Activated naive CD4-positive, alpha-beta T cell treated with anti-CD3 and anti-CD28 coated beads, Interleukin-2, amount 50 U/mL, for 16 hours (primary cell): ENCODE results near the gene SARM1.
"Not testable (repeated sequence)": the region's sequence is repeated elsewhere in the genome, so short reads cannot be mapped to it uniquely, and the experiment has no call there.

Experiments used
- DNase-seq: peaks from one replicate; pipeline ENCODE4 v3.0.0-alpha.2; 2020

The SARM1 gene

DNA sequence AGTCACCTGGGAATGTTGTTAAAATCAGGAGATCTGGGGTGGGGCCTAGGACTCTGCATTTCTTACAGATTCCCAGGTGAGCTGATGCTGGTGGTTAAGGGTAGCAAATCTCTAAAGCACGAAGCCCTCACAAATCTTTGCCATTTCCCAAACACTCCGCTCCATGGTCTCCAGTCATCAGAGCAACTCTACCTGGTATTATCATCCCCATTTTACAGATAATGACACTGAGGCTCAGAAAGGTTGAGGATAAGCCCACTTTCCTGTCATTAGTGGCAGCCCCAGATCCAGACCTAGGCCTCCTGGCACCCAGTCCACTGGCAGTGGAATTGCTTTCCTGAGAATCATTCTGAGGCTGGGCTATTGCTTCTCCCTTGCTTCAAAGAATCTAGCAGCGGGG is 25.8 kb downstream of the SARM1 start:
- DNase-seq, result no peak

DNA sequence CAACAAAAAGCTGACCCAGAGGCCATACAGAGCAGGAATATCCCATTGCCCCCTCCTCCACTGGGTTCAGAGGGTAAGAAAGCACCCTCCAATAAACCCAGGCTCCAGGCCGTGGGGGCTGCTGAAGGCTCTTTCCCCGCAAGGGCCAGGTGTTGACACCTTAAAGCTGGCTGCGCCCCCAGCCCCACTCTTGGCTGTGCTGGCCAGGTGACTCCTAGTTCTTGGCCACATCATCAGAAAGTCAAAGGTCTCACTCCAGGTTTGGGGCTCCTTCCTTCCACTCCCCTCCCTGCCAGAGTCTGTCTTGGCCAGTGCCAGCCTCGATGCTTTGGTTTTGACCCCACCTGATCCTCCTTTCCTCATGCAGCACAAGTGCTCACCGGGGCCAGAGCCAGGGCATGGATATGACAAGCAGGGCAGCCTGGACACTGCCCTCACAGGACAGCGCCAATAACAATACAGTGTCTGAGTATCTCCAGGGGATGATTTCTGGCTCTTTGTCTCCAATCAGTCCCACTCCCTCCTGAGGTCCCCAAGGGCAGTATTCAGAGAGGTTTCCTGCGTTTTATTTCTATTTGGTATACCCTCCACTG is 26.3 kb downstream of the SARM1 start:
- no peak for DNase-seq

DNA sequence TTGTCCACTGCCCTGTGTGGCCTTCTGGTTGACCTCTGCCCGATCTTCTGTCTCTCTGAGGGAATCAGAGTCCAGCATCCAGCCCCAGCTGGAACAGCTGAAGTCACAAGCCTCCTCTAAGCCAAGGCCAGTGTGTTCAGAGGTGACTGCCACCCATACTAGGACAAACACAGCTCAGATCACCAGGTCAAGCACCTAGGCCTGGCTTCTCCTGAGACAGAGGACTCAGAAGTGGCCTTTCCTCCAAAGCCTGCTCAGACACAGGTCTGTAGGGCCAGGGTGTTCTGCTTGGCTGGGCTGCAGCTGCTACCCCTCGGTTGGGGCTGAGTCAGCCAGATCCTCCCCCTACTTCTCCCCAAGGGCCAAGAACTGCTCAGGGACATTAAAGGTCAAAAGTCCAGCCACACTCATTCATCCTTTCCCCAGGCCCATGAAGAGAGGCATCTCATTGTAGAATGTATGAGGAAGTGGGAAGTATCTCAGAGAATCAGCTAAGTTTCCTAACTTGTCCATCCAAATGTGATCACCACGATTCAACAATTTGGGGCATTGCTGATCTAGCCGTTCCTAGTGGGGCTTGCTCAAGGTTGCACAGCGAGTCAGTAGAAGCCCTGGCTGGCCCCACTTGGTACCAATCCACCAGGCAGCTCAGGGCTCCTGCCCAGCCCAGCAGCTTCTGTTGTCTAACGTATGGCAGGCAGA is 26.9 kb downstream of the SARM1 start:
- DNase-seq, result no peak

DNA sequence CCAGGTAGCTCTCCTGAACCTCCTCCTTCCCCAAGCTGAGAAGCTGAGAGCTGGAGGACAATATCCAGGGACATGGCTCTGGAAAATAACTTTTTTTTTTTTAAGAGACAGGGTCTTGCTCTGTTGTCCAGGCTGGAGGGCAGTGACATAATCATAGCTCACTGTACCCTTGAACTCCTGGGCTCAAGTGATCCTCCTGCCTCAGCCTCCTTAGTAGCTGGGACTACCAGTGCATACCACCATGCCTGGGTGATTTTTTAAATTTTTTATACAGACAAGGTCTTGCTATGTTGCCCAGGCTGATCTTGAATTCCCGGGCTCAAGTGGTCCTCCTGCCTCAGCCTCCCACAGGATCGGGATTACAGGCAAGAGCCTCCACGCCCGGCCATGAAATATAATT is 28.3 kb downstream of the SARM1 start:
- no peak for DNase-seq

DNA sequence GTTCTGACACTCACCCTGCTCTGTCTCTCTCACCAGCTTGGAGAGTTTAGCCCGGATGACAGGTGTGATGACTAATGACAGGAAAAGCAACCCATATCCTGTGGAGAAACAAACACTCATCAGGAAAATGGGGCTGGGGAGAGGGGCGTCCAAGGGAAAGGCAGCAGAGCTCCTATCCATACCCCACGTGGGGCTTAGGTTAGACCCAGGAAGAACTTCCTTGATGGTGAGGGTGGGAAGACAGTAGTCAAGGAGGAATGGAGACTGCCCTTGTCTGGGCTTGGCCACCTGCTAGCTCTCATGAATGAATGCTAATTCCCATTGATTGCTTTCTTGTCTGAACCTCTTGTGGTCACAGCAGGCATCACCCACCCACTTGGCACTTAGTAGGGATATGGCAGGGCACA is 30.7 kb downstream of the SARM1 start:
- DNase-seq, result no peak

DNA sequence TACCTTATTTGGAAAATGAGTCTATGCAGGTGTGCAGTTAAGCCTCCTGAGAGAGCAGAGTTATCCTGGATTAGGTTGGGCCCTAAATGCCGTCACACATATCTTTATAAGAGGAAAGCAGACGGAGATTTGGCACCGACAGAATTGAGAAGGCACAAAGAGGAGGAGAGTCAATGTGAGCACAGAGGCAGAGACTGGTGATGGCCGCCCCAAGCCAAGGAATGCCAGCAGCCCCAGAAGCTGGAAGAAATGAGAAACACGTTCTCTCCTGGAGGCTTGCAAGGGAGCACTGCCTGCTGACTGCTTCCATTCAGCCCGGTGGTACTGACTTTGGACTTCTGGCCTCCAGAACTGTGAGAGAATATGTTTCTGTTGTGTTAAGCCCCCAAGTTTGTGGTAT is 31.4 kb downstream of the SARM1 start:
- no peak for DNase-seq

DNA sequence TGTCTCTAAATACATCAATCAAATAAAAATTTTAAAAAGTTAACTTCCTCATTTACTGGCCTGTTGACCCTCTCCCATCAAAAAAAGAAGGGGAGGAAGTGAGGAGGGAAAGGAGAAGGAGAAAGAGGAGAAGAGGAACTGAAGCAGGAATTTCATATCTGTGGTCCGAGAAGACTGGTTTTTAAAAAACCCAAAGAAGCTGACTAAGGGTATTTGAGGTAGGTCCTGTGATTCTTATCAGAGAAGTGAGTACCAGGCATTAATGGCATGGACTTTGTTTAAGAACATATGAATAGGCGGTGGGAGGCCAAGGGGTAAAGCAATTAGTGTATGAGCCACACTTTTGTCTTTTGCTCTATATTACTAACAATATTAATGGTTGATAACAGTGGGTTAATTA is 32.5 kb downstream of the SARM1 start:
- no peak for DNase-seq

DNA sequence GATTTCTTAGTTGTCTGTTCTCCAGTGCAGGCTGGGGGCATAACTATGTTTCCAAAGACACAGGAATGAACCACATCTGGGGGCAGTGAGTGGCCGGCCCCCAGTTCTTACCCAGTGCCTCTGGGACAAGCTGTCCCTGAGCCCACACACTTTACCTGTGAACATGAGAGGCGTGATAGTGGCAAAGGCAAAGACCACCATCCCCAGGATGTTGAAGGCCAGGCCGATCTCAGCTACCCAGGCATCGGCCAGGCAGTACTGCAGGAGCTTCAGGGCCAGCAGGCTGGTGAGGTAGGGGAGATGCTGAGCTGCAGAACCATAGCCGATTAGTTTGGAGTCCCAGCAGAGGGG is 32.9 kb downstream of the SARM1 start:
- no peak for DNase-seq

DNA sequence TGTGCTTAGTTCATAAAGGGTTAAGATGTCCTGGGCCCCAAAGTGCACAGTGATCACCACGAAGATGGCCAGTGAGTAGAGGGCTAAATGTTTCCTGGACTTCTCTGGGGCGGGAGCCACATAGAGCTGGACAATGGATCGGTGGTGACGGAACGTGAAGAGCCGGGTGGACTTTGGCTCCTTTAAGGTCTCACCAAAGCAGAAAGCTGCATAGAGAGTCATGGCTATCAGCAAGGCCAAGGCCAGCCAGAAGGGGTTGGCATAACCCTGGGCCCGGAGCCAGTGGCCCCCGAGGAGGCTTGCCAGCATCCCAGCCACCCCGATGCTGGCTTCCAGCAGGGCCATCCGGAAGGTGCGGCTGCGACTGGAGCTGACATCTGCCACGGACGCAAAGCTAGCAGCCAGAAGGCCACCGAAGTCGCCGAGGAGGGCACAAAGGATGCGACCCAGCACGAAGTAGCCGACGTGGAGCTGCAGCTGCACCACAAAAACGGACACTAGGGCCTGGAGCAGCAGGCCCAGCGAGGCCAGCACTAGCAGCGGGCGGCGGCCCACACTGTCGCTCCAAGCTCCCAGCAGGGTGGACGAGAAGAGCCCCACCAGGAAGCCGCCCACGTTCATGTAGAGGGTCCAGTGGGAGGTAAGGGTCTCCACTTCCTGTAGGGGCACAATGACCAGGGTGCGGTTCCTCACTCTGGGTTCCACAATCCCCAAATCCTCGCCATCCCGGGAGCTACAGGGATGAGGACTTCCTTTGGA is 33.5 kb downstream of the SARM1 start:
- DNase-seq, result no peak

DNA sequence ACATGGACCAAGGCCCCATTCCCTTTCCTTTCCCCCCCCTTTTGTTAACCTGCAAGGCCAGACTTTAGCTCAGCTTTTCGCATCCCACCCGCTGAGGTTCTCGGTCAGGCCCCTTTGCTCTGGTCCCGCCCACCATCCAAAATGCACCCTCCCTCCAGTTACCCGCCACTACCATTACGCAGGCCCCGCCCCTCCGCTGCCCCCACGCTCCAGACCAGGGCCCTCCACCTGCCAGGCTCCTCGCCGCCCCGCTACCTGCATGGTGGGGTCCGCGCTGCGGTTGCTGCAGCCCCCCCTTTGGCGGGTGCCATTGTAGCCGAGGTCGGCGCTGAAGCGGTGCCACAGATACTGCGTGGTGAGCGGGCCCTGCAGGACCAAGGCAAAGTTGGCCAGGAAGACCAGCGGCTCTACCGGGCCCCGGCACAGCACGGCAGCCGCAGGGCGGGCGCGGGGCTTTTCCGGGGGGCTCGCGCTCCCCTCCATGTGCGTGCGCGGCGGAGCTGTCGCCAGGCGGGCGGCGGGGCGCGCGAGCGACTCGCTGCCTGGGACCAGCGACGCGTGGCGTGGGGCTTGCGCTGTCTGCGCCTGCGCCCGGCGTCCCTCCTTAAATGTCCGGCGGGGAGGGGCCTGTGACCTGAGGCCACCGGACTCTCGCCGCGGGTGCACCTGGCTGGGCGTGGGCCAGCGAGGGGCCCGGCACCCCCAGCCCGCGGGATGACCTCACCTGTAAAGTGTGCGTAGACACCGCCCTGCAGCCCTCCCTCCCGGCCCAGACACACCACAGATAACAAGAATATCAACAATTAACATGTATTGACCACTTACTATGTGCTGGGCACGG is 34.4 kb downstream of the SARM1 start, which contains the start of gene SLC46A1:
Gene SLC46A1, minus strand, starts transcription at position 581 of the 841 bp plus-strand sequence. Its CDS starts 98 bp downstream, at position 483.
- peak; percentile 69 for DNase-seq

DNA sequence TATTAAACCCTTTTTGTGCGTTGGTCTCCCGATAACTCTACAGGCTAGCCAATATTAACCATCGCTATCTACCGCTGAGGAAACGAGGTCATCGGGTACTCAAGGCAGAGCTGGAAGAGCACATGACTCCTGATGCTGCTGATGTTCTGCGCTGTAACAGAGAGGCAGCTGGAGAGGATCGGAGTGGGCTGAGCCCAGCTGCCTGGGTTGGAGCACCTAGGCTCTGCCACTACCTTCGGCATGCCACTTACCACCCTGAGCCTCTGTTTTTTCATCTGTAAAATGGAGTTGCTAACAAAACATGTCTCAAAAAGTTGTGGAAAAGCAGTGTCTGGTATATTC is 35.0 kb downstream of the SARM1 start:
- no peak for DNase-seq

DNA sequence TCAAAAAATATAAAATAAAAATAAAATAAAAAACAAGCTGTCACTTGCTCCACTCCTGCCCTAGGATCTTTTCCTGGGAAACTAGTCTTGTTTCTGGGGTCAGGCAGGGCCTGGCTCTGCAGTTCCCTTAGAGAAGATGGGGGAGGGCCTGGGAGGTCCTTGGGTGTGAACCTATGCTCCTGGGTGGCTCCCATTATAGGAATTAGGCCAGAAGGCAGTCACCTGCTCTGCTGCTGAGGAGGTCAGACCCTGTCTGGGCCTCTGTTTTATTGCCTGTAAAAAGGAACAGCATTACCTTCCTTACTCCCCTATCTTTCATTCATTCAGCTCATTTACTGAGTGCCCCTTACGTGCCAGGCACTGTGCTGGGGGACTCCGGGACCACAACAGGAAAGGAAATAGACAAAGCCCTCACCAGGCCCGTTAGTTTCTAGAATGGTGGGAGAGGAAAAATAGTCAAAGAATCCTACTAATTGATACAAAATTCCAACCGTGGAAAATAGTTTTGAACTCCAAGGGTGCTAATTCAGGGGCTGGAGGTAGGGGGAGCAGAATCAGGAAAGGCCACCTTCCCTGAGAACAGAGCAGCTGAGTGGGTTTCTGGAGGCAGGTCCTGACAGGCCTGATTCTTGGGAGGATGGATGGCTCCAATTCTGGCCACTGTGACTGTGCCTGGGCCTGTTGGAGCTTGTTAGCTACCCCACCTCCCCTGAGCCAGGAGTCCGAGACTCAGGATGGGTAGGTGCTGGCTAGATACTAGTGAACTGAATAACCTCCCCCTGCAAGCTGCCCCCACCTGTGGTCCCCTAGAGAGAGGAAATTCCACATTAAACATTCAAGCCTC is 35.9 kb downstream of the SARM1 start:
- no peak for DNase-seq

DNA sequence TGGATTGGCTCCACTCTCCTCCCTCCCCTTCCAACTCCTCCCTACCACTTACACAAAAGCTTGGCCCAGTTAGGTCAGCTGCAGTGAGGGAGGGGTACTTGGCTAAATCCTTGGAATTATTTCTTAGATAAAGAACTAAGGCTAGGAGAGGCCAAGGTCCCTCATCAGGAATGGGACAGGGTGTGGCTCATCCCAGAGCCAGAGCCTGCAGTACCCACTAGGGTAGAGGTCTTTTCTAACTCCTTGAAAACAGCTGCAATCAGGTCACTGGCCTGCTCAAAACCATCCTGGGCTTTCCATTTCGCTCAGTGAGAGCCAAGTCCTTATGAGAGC is 36.4 kb downstream of the SARM1 start:
- DNase-seq, result no peak

DNA sequence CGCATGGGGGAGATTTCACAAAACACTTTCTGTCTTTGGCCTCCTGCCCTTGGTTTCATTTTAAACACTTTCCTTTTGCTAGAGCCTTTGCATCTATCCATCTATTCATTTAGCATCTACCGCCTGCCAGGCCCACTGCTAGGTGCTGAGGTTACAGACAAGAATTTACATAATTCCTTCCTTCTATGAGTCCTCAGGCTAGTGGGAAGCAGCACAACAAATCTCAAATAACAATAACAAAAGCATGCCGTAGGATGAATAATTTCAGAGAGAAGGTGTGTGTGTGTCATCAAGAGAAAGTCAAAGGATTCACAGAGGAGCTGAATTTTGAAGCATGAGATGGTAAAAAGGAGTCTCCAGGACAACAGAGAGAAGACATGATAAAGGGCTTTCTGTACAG is 40.6 kb downstream of the SARM1 start:
- DNase-seq, result no peak

DNA sequence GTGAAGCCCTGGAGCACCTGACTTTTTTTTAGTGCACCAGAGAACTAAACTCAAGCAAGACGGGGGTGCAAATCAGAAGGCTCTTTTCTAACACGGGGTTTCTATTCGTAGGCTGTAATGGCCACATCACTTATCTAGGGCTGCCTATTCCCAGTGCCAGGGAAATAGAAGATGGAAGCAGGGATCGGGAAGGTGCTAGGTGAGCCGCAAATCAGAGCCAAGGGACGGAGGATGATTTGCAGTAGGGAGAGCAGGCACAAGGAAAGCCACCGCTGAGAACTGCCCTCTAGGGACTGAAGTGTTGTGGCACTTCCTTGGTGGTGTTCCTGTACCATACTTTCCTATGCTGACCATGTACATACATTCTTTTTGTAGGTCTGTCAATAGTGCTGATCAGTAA is 42.3 kb downstream of the SARM1 start:
- no peak for DNase-seq

DNA sequence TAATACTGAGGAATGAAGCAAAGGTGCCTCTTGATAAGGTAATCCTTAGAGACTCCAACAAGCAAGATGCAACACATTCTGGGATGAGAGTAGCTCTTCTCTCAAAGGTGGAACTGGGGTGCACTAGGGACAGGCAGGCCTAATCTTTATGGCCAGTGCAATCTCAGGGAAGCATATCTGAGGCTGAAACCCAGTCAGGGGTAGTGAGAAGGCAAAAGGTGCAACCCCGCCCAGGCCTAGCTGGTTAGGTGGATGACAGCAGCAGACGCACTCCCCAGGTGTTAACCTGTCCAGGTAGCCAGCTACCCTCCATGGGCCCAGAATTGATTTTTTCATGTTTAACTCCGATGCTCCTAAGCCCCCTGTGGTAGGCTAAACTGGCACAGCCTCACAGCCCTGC is 44.4 kb downstream of the SARM1 start:
- no peak for DNase-seq

DNA sequence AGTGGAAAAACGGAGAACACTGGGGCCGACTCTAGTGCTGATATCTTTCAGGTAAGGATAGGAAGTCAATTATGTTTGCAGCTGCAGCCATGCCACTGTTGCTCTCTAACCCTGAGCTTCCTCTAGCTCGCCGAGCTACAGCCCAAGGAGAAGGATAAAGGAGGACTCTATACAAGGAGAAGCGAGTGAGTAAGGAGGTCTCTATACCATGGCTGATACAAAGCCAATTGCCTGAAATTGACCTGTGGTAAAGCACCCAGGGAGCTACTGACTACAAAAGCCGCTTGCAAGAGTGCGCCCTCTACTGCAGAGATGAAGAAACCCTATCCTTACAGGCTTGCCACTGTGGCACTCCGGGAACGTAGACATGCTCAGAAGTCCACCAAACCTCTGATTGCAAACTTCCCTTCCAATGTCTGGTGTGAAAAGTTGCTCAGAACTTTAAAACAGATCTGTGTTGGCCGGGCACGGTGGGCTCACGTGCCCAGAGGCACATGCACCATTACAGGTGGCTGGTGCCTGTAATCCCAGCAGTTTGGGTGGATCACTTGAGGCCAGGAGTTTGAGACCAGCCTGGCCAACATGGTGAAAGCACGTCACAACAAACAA is 45.3 kb downstream of the SARM1 start:
- peak; percentile 55 for DNase-seq

DNA sequence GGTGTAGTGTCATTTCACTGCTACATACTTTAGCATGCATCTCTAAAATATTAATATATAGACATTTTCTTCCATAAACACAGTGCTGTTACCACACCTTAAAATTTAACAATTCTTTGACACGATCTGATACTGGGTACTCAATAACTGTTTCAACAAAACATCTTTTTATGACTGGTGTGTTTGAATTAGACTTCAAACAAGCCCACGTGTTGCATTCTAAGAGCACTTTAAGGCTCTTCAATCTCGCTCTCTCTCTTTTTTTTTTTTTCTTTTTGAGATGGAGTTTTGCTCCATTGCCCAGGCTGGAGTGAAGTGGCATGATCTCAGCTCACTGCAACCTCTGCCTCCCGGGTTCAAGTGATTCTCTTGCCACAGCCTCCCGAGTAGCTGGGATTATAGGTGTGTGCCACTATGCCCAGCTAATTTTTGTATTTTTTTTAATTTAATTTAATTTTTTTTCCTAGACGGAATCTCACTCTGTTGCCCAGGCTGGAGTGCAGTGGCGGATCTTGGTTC is 50.4 kb downstream of the SARM1 start:
- no peak for DNase-seq

DNA sequence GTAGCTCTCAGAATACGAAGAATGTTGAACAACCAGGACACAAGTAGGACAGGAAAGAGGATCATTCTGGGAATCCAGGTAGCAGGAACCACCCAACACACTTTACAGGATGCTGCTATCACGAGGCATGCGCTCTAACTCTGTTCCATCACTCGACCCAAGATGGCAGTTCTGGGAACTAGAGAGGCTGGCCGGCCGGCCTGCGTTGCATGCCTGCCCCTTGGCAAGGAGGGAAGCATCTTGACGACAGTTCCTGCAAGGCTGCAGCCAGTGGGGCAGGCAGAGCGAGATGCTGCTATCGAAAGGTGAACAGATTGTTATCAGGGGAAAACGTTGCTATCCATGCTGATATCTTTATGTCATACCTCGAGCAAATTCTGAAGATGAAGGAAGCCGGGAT is 53.7 kb downstream of the SARM1 start:
- DNase-seq, result no peak

DNA sequence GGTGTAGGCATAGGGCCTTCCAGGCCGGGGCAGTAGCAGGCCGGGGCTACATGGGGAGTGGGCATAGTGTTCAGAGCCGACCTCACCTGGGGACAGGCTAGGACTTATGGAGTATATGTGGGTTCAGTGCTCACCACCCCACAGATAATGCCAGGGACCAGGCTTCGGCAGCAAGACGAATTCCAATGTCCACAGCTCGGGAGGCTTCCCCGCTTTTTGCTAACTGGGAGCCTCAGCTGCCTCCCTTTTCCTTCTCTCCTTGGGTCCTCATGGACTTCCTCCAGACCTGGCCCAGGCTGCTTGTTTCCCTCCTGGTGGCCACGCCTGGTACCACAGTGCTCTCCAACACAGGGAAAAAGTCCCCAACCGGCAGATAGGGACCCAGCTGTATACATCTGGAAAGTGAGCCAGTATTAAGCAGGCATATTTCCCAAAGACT is 54.6 kb downstream of the SARM1 start:
- DNase-seq, result no peak

DNA sequence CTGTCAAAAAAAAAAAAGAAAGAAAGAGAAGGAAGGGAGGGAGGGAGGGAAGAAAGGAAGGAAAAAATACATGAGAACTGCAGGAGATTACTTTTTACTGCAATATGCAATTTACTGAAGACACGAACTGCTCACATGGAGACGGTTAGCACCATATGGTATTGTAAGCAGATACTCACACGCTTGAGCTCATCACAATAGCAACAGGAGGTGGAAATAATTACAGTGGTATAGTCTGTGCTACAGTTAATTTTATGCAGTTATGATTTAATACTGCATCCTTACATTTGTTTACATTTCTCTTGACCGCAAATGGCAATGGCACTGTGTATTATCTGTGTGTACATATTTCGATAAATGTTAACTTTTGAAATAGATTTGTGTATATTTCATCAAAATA is 55.9 kb downstream of the SARM1 start:
- no peak for DNase-seq

DNA sequence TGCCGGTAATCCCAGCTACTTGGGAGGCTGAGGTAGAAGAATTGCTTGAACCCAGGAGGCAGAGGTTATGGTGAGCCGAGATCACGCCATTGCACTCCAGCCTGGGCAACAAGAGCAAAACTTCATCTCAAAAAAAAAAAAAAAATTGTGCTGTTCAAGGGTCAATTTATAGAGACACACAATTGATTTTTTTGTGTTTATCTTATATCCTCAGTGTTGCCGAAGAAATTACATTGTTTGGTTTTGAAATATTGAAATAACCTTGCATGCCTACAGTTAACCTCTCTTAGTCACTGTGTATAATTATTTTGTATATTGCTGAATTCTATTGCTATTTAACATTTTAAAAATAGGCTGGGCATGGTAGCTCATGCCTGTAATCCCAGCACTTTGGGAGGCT is 56.5 kb downstream of the SARM1 start:
- DNase-seq, result not testable (repeated sequence)
